Fibroblast of lung (primary cell): ENCODE results near the gene PTPRO. TPM values are rescaled to one million over a fixed set of nuclear protein-coding genes. Genes with fewer than 3 reads are reported as not detected.

Experiments
- DNase-seq, 2 donors: peaks; one replicate each; pipeline versions ENCODE4 v3.0.0 to v3.0.0-alpha.2; 2010; ENCODE audit warnings: low read depth in 2 of 2
- H2AFZ ChIP-seq: 2 replicates; pipeline ENCODE4 v1.5.1; 2012; ENCODE audit warnings: low read length, control low read depth, inconsistent platforms
- H3K27ac ChIP-seq: 2 replicates; pipeline ENCODE4 v1.5.1; 2011; ENCODE audit warnings: low read length, control low read depth; ENCODE audit not compliant: insufficient read depth
- H3K27me3 ChIP-seq: 2 replicates; pipeline ENCODE4 v1.5.1; 2011; ENCODE audit warnings: mild to moderate bottlenecking, low read length; ENCODE audit not compliant: control insufficient read depth, insufficient read depth
- H3K36me3 ChIP-seq: 2 replicates; pipeline ENCODE4 v1.5.1; 2011; ENCODE audit warnings: low read length; ENCODE audit not compliant: control insufficient read depth, insufficient read depth
- H3K4me1 ChIP-seq: 2 replicates; pipeline ENCODE4 v1.5.1; 2011; ENCODE audit warnings: low read length; ENCODE audit not compliant: control insufficient read depth, insufficient read depth; ENCODE audit errors: extremely low read depth
- H3K4me2 ChIP-seq: 2 replicates; pipeline ENCODE4 v1.5.1; 2011; ENCODE audit warnings: low read length, control low read depth; ENCODE audit not compliant: insufficient read depth; ENCODE audit errors: extremely low read depth
- H3K4me3 ChIP-seq, 4 experiments: fragments of 200-600 bp in 1 of 4; sonication (generic) in 1 of 4; replicated peaks in 1 of 4; 2 replicates each; pipeline ENCODE4 v1.5.1; 2011 to 2016; ENCODE audit warnings: low read length in 4 of 4, low read depth in 3 of 4, mild to moderate bottlenecking in 3 of 4, control low read depth in 2 of 4, inconsistent platforms in 1 of 4, mixed read lengths in 1 of 4; ENCODE audit not compliant: insufficient read depth in 1 of 4; ENCODE audit errors: control extremely low read depth in 1 of 4
- H3K79me2 ChIP-seq: 2 replicates; pipeline ENCODE4 v1.5.1; 2012; ENCODE audit warnings: mild to moderate bottlenecking, low read length, inconsistent platforms; ENCODE audit not compliant: control insufficient read depth, insufficient read depth
- H3K9ac ChIP-seq: 2 replicates; pipeline ENCODE4 v1.5.1; 2011; ENCODE audit warnings: mild to moderate bottlenecking, low read length, control low read depth; ENCODE audit not compliant: insufficient read depth
- H3K9me3 ChIP-seq: 2 replicates; pipeline ENCODE4 v1.5.1; 2012; ENCODE audit warnings: low read depth, low read length; ENCODE audit not compliant: control insufficient read depth, insufficient read depth
- H4K20me1 ChIP-seq: 2 replicates; pipeline ENCODE4 v1.5.1; 2011; ENCODE audit warnings: low read length; ENCODE audit not compliant: control insufficient read depth, insufficient read depth; ENCODE audit errors: extremely low read depth
- EZH2 ChIP-seq: IDR thresholded peaks from 2 replicates; pipeline ENCODE4 v1.5.1; 2012; ENCODE audit warnings: low read length, control low read depth, mild to moderate bottlenecking; ENCODE audit errors: missing control alignments
- polyA plus RNA-seq, 2 donors: library from polyadenylated mRNA; depleted of rRNA in 1 of 2; stranded (reverse) in 1 of 2; unstranded in 1 of 2; fragments of >200 nt; gene quantifications; 2 replicates each; pipeline ENCODE4 v1.2.1, GENCODE V29; 2011 to 2012; ENCODE audit warnings: missing spikeins in 1 of 2
- total RNA-seq: library from RNA; depleted of rRNA; stranded (reverse); fragments of >200 nt; gene quantifications from 2 replicates; pipeline ENCODE4 v1.2.1, GENCODE V29; 2014
- TF ChIP-seq, protein P1 (sequence below), 2 donors: IDR thresholded peaks in 1 of 2; conservative IDR thresholded peaks in 1 of 2; 1 replicate in 1 of 2; 2 replicates in 1 of 2; pipeline ENCODE4 v1.5.1; 2011 to 2012; ENCODE audit warnings: low read length in 2 of 2, control low read depth in 1 of 2, inconsistent platforms in 1 of 2, low read depth in 1 of 2, mild to moderate bottlenecking in 1 of 2

Gene PTPRO
- total and polyA plus RNA-seq, 2 donors (not counting 1 experiment from before 2014, with no cell fraction given) = 0.33 to 0.35 TPM

DNA sequence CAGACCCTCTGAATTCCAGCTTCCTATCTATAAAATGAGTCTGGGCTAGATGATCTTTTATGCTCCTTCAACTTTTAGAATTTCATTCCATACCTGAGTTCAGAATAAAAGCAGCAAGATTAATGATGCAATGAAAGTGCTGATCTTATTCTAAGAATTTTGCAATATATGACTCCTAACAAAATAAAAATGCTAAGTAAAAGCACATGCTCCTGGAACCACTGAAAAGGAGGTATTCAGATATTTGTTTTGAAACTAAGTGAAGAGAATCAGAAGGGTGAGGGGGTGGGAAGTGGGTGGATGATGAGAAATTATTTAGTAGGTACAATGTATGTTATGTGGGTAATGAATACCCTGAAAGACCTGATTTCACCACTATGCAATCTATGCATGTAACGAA, 216.6 kb downstream of the PTPRO start:
- DNase-seq = no peak
- H3K27me3 ChIP-seq = no peaks in the 10 kb centered on the region
- H3K9me3 ChIP-seq = no peaks in the 10 kb centered on the region
- H3K36me3 ChIP-seq = no peaks in the 10 kb centered on the region
- no peak overlapping the region for H3K27ac ChIP-seq
- no peak overlapping the region for H3K4me3 ChIP-seq
- no peak overlapping the region for H2AFZ ChIP-seq
- no peak overlapping the region for H3K9ac ChIP-seq
- peaks cover 4% of the 10 kb centered on the region for H3K4me1 ChIP-seq
- no peaks in the 10 kb centered on the region for H3K79me2 ChIP-seq
- H3K4me2 ChIP-seq = no peak overlapping the region
- TF ChIP-seq, protein P1, sequence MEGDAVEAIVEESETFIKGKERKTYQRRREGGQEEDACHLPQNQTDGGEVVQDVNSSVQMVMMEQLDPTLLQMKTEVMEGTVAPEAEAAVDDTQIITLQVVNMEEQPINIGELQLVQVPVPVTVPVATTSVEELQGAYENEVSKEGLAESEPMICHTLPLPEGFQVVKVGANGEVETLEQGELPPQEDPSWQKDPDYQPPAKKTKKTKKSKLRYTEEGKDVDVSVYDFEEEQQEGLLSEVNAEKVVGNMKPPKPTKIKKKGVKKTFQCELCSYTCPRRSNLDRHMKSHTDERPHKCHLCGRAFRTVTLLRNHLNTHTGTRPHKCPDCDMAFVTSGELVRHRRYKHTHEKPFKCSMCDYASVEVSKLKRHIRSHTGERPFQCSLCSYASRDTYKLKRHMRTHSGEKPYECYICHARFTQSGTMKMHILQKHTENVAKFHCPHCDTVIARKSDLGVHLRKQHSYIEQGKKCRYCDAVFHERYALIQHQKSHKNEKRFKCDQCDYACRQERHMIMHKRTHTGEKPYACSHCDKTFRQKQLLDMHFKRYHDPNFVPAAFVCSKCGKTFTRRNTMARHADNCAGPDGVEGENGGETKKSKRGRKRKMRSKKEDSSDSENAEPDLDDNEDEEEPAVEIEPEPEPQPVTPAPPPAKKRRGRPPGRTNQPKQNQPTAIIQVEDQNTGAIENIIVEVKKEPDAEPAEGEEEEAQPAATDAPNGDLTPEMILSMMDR (conservative IDR thresholded peaks at IDR 0.05 in 1 of 2, IDR thresholded peaks at IDR 0.05 in 1 of 2; ENCODE audit: low read depth in 1 of 2, low read length in 2 of 2) = no peak
- TF ChIP-seq EZH2 = no peak
- H4K20me1 ChIP-seq = no peaks in the 10 kb centered on the region

DNA sequence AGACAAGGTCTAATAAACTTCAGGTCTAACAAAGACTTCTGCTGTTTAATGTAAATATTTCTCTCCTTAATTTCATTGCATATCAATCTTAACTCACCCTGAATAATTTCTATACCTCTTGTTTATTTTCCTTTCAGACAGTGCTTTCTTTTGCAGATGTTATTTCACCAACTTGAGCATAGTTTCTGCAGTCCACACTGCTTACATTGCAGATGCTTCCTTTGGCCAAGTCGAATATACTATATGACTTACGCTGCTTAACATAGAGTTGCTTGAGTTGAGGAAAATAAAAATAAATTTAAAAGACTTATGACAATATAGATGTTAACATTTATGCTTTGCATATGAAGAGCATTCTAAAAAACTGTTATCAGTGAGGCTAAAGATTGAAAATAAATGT, 217.7 kb downstream of the PTPRO start:
- Histone ChIP-seq H3K36me3 (no peaks in the 10 kb centered on the region), H4K20me1 (no peaks in the 10 kb centered on the region), H3K27ac (no peak overlapping the region), H3K4me3 (no peak overlapping the region), H3K9me3 (no peaks in the 10 kb centered on the region), H3K4me1 (peaks cover 4% of the 10 kb centered on the region), H3K9ac (no peak overlapping the region), H3K4me2 (no peak overlapping the region), H3K79me2 (no peaks in the 10 kb centered on the region), H3K27me3 (no peaks in the 10 kb centered on the region), H2AFZ (no peak overlapping the region)
- peak in 1 of 2 donors; percentile 33 for DNase-seq
- TF ChIP-seq, protein P1 (conservative IDR thresholded peaks at IDR 0.05 in 1 of 2, IDR thresholded peaks at IDR 0.05 in 1 of 2; ENCODE audit: low read depth in 1 of 2, low read length in 2 of 2) = no peak
- TF ChIP-seq EZH2 = no peak

DNA sequence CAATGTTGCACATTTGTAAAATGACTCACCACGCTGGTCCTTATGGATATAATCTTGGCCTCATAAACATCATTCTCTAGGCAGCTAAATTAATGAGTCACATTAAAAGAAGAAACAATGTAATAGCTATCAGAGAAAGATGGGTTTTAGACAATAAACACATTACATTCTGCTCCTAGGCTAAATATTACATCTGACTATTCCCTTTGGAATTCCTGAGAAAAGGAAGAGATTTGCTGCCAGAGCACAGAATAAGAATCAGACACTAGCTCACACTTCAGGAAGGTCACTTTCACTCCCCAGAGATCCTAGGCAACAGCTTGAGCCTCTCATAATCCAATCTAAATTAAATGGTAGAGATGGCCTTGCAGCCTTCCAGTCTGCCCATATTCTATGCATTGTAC, 218.2 kb downstream of the PTPRO start:
- peak overlapping the region; percentile 40 for H3K4me2 ChIP-seq
- no peak overlapping the region for H3K4me3 ChIP-seq
- H3K27ac ChIP-seq = no peak overlapping the region

More for the DNA sequence above, 218.2 kb downstream of the PTPRO start:
- no peak for TF ChIP-seq EZH2
- TF ChIP-seq, protein P1 (conservative IDR thresholded peaks at IDR 0.05 in 1 of 2, IDR thresholded peaks at IDR 0.05 in 1 of 2; ENCODE audit: low read depth in 1 of 2, low read length in 2 of 2) = no peak
- Histone ChIP-seq H3K79me2 (no peaks in the 10 kb centered on the region), H3K27me3 (no peaks in the 10 kb centered on the region), H3K9me3 (no peaks in the 10 kb centered on the region), H2AFZ (no peak overlapping the region), H3K36me3 (no peaks in the 10 kb centered on the region), H3K4me1 (peaks cover 3% of the 10 kb centered on the region), H3K9ac (no peak overlapping the region), H4K20me1 (no peaks in the 10 kb centered on the region)
- peak; percentile 57 to 82 for DNase-seq
